Measurements from ENCODE around the gene PIGS. TPM values are rescaled to one million over a fixed set of nuclear protein-coding genes. Genes with fewer than 3 reads are reported as not detected.

The PIGS gene
- total and polyA plus RNA-seq, 9 of the 15 experiments (the other 6 are each of a cell fraction or from before 2014, with no cell fraction given), result 47.5 to 138 (median 57.6) TPM

DNA sequence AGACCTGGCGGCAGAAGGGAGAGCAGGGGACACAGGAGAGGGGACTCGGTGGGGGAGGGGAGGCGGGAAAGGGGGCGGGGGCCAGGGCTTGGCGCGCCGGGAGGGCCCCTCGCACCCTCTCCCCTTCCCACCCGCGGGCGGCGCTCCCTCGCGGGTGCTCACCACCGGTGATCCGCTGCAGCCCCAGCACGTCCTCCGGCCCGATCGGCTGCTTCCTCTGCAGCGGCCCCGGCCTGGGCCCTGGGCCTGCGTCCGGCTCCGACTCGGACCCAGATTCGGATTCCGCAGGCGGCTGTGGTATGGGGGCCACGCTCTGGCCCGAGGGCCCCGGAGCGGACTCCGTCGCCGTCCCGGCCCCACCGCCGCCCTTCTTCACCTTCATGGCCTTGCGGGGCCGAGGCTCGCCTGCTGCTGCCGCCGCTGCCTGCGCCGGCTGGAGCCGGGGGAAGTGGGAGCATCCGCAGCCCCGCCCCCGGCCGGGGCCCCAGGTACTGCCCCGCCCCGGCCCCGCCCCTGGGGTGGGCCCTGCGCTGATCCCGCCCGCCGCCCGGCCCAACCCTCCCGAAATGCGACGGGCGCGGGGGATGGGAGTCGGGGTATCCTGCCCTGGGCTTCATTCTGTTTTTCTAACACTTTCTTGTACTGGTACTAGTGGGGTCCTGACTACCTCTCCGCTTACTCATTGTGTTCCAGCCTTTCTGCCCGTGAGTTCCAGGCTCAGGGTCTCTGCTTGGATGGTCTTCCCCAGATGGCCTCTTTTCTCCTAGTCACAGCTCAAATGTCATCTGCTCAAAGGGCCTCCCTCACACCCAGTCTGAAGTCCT lies 18.9 kb downstream of the PIGS start, which contains the start of gene UNC119 (continued):
- TF ChIP-seq, protein P1, sequence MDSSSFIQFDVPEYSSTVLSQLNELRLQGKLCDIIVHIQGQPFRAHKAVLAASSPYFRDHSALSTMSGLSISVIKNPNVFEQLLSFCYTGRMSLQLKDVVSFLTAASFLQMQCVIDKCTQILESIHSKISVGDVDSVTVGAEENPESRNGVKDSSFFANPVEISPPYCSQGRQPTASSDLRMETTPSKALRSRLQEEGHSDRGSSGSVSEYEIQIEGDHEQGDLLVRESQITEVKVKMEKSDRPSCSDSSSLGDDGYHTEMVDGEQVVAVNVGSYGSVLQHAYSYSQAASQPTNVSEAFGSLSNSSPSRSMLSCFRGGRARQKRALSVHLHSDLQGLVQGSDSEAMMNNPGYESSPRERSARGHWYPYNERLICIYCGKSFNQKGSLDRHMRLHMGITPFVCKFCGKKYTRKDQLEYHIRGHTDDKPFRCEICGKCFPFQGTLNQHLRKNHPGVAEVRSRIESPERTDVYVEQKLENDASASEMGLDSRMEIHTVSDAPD (CRISPR knock-in tag; IDR thresholded peaks at IDR 0.05), result no peak
- TF ChIP-seq POLR2B (IDR thresholded peaks at IDR 0.05; ENCODE audit: low read depth, partially characterized antibody) (peak; percentile 56), TCF3 (CRISPR knock-in tag; IDR thresholded peaks at IDR 0.05) (no peak), TEAD4 (IDR thresholded peaks at IDR 0.05; ENCODE audit: low read length) (no peak), TEAD4 (CRISPR knock-in tag; IDR thresholded peaks at IDR 0.05; ENCODE audit: borderline replicate concordance) (no peak), SMAD4 (CRISPR knock-in tag; conservative IDR thresholded peaks at IDR 0.05) (peak; percentile 28; the same call in 1 of the 2 replicates), PHF20 (IDR thresholded peaks at IDR 0.05; ENCODE audit: partially characterized antibody) (peak; percentile 46), POLR2AphosphoS2 (IDR thresholded peaks at IDR 0.05; ENCODE audit: low read length) (0 out of 2 replicates have a peak, but pooled peaks have one; percentile 47), POLR2AphosphoS5 (IDR thresholded peaks at IDR 0.05; ENCODE audit: control insufficient read depth, insufficient read depth, low read depth, low read length) (peak; percentile 33), TGIF2 (CRISPR knock-in tag; IDR thresholded peaks at IDR 0.05) (no peak), ZFX (CRISPR knock-in tag; IDR thresholded peaks at IDR 0.05) (peak; percentile 83), SMAD1 (IDR thresholded peaks at IDR 0.05; ENCODE audit: low read depth, low read length, partially characterized antibody) (no peak), ZNF311 (CRISPR knock-in tag; IDR thresholded peaks at IDR 0.05) (no peak), MED1 (CRISPR knock-in tag; IDR thresholded peaks at IDR 0.05; ENCODE audit: borderline replicate concordance) (no peak)
- TF ChIP-seq, protein P2, sequence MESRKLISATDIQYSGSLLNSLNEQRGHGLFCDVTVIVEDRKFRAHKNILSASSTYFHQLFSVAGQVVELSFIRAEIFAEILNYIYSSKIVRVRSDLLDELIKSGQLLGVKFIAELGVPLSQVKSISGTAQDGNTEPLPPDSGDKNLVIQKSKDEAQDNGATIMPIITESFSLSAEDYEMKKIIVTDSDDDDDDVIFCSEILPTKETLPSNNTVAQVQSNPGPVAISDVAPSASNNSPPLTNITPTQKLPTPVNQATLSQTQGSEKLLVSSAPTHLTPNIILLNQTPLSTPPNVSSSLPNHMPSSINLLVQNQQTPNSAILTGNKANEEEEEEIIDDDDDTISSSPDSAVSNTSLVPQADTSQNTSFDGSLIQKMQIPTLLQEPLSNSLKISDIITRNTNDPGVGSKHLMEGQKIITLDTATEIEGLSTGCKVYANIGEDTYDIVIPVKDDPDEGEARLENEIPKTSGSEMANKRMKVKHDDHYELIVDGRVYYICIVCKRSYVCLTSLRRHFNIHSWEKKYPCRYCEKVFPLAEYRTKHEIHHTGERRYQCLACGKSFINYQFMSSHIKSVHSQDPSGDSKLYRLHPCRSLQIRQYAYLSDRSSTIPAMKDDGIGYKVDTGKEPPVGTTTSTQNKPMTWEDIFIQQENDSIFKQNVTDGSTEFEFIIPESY (CRISPR knock-in tag; IDR thresholded peaks at IDR 0.05), result no peak
- TF ChIP-seq, protein P3, sequence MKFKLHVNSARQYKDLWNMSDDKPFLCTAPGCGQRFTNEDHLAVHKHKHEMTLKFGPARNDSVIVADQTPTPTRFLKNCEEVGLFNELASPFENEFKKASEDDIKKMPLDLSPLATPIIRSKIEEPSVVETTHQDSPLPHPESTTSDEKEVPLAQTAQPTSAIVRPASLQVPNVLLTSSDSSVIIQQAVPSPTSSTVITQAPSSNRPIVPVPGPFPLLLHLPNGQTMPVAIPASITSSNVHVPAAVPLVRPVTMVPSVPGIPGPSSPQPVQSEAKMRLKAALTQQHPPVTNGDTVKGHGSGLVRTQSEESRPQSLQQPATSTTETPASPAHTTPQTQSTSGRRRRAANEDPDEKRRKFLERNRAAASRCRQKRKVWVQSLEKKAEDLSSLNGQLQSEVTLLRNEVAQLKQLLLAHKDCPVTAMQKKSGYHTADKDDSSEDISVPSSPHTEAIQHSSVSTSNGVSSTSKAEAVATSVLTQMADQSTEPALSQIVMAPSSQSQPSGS (CRISPR knock-in tag; IDR thresholded peaks at IDR 0.05), result no peak
- TF ChIP-seq, protein P4, sequence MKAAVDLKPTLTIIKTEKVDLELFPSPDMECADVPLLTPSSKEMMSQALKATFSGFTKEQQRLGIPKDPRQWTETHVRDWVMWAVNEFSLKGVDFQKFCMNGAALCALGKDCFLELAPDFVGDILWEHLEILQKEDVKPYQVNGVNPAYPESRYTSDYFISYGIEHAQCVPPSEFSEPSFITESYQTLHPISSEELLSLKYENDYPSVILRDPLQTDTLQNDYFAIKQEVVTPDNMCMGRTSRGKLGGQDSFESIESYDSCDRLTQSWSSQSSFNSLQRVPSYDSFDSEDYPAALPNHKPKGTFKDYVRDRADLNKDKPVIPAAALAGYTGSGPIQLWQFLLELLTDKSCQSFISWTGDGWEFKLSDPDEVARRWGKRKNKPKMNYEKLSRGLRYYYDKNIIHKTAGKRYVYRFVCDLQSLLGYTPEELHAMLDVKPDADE (conservative IDR thresholded peaks at IDR 0.05; ENCODE audit: control insufficient read depth, low read depth, low read length), result peak; percentile 33; the same call in 1 of the 2 replicates
